Endothelial cell of umbilical vein (primary cell): ENCODE measurements around the gene TNPO1. TPM values are rescaled to one million over a fixed set of nuclear protein-coding genes. Genes with fewer than 3 reads are reported as not detected.

Experiments
- BruUV-seq: library from RNA; stranded (reverse); fragments of 400-500 nt; replicated peaks from 2 replicates; lab custom pipeline; 2021; lab: Mats Ljungman, UMichigan
- CTCF ChIA-PET: fragments of 300-600, 350-600 bp; sonication (Branson Sonifier 250); formaldehyde crosslinking; loops from one replicate; lab custom pipeline; 2021; ENCODE audit warnings: antibody characterized with exemption, inconsistent platforms; lab: Charles Lee
- POLR2A ChIA-PET: fragments of 300-600, 350-600 bp; sonication (Branson Sonifier 250); formaldehyde crosslinking; loops from one replicate; lab custom pipeline; 2021; ENCODE audit warnings: antibody characterized with exemption, inconsistent platforms; lab: Charles Lee
- DNase-seq: peaks from one replicate; pipeline ENCODE4 v3.0.0-alpha.2; 2011; ENCODE audit warnings: low read depth, low spot score
- FAIRE-seq: peaks from 2 replicates; lab custom pipeline; 2011; peaks lifted over from hg19 to GRCh38; lab: Jason Lieb, UNC
- H2AFZ ChIP-seq: 2 replicates; pipeline ENCODE4 v1.6.0; 2012; ENCODE audit warnings: low read depth, low read length, control low read depth, inconsistent platforms
- H3K27ac ChIP-seq: 2 replicates; pipeline ENCODE4 v1.5.1; 2011; ENCODE audit warnings: low read depth, mild to moderate bottlenecking, control low read depth, low read length, moderate library complexity; ENCODE audit not compliant: insufficient read depth
- H3K27me3 ChIP-seq, 2 experiments: 2 replicates each; pipeline versions ENCODE4 v1.6.0 to v1.6.1; 2011; ENCODE audit warnings: low read length in 2 of 2, mixed read lengths in 1 of 2; ENCODE audit not compliant: control insufficient read depth in 2 of 2, insufficient read depth in 2 of 2
- H3K36me3 ChIP-seq, 2 experiments: 2 replicates in 1 of 2; 3 replicates in 1 of 2; pipeline ENCODE4 v1.5.1; 2011; ENCODE audit warnings: low read length in 2 of 2, mild to moderate bottlenecking in 1 of 2, moderate library complexity in 1 of 2; ENCODE audit not compliant: control insufficient read depth in 2 of 2, insufficient read depth in 2 of 2; ENCODE audit errors: extremely low read depth in 1 of 2
- H3K4me1 ChIP-seq: 3 replicates; pipeline ENCODE4 v1.5.1; 2011; ENCODE audit warnings: mild to moderate bottlenecking, low read length; ENCODE audit not compliant: control insufficient read depth, insufficient read depth; ENCODE audit errors: extremely low read depth
- H3K4me2 ChIP-seq: 2 replicates; pipeline ENCODE4 v1.6.1; 2011; ENCODE audit warnings: low read length, control low read depth, mixed read lengths; ENCODE audit not compliant: insufficient read depth
- H3K4me3 ChIP-seq, 3 experiments: fragments of 200-600 bp in 1 of 3; sonication (generic), shearing (Covaris generic) in 1 of 3; replicated peaks in 1 of 3; 2 replicates each; pipeline ENCODE4 v1.5.1; 2011 to 2016; ENCODE audit warnings: control low read depth in 3 of 3, low read length in 3 of 3, mild to moderate bottlenecking in 2 of 3, inconsistent platforms in 1 of 3, low read depth in 1 of 3, moderate library complexity in 1 of 3; ENCODE audit not compliant: insufficient read depth in 1 of 3
- H3K79me2 ChIP-seq: 2 replicates; pipeline ENCODE4 v1.6.0; 2012; ENCODE audit warnings: low read length, inconsistent platforms; ENCODE audit not compliant: control insufficient read depth, insufficient read depth
- H3K9ac ChIP-seq: replicated peaks from 2 replicates; pipeline ENCODE3; 2011; ENCODE audit warnings: low read length, control low read depth; ENCODE audit not compliant: insufficient read depth; ENCODE audit errors: extremely low read depth
- H3K9me1 ChIP-seq: replicated peaks from 3 replicates; pipeline ENCODE4 v1.6.0; 2011; ENCODE audit warnings: mild to moderate bottlenecking, low read length; ENCODE audit not compliant: control insufficient read depth, insufficient read depth; ENCODE audit errors: extremely low read depth
- H3K9me3 ChIP-seq: replicated peaks from 2 replicates; pipeline ENCODE4 v1.5.1; 2012; ENCODE audit warnings: low read length, inconsistent platforms; ENCODE audit not compliant: control insufficient read depth, insufficient read depth
- H4K20me1 ChIP-seq: replicated peaks from 2 replicates; pipeline ENCODE3; 2011; ENCODE audit warnings: mild to moderate bottlenecking, low read length; ENCODE audit not compliant: control insufficient read depth, insufficient read depth; ENCODE audit errors: extremely low read depth
- EZH2 ChIP-seq: IDR thresholded peaks from 2 replicates; pipeline ENCODE4 v1.6.1; 2012; ENCODE audit warnings: borderline replicate concordance, low read depth, mild to moderate bottlenecking, moderate library complexity, low read length, inconsistent platforms; ENCODE audit not compliant: severe bottlenecking
- FOS ChIP-seq: IDR thresholded peaks from 2 replicates; pipeline ENCODE4 v1.6.1; 2011; ENCODE audit warnings: mild to moderate bottlenecking, low read length, moderate library complexity, borderline replicate concordance; ENCODE audit not compliant: insufficient read depth
- GATA2 ChIP-seq: IDR thresholded peaks from 2 replicates; pipeline ENCODE4 v1.7.0; 2011; ENCODE audit warnings: low read depth, mild to moderate bottlenecking, moderate library complexity, mixed read lengths, low read length; ENCODE audit not compliant: insufficient read length, insufficient read depth
- JUN ChIP-seq: IDR thresholded peaks from 2 replicates; pipeline ENCODE4 v1.6.1; 2011; ENCODE audit warnings: borderline replicate concordance, low read depth; ENCODE audit not compliant: insufficient read length, insufficient read depth
- MYC ChIP-seq: IDR thresholded peaks from one replicate; pipeline ENCODE4 v1.6.1; 2011; ENCODE audit warnings: mild to moderate bottlenecking, low read depth, low read length
- POLR2A ChIP-seq: IDR thresholded peaks from 2 replicates; pipeline ENCODE4 v1.6.1; 2012; ENCODE audit warnings: low read depth, mild to moderate bottlenecking, control low read depth, low read length
- POLR2AphosphoS5 ChIP-seq: IDR thresholded peaks from 2 replicates; pipeline ENCODE4 v1.6.1; 2012; ENCODE audit warnings: low read depth, mild to moderate bottlenecking, control low read depth, low read length, moderate library complexity; ENCODE audit not compliant: insufficient read depth
- dilution Hi-C: fragments of 300-500 bp; cut with MboI; formaldehyde crosslinking; loops from one replicate; pipeline ENCODE4 v1.15.0; 2019; ENCODE audit warnings: low sequenced_read_pairs; ENCODE audit not compliant: extremely low pct_ligation_motif_present
- intact Hi-C: fragments of 100-400 bp; cut with micrococcal nuclease; formaldehyde crosslinking; loops from one replicate; pipeline ENCODE4 v1.10.0; 2022
- polyA plus RNA-seq, 4 experiments: library from polyadenylated mRNA; depleted of rRNA in 3 of 4; stranded (reverse) in 3 of 4; unstranded in 1 of 4; fragments of >200 nt; gene quantifications; 2 replicates each; pipeline versions ENCODE4 v1.2.1 to v1.2.3, GENCODE V29; 2011 to 2012; ENCODE audit warnings: missing spikeins in 1 of 4
- total RNA-seq: library from RNA; stranded (reverse); gene quantifications from 2 replicates; pipeline ENCODE4 v1.2.3, GENCODE V29; 2021
- TF ChIP-seq, protein P1 (sequence below), 2 donors: IDR thresholded peaks; 1 replicate in 1 of 2; 2 replicates in 1 of 2; pipeline ENCODE4 v1.5.1; 2011; ENCODE audit warnings: low read length in 2 of 2, mild to moderate bottlenecking in 2 of 2, moderate library complexity in 2 of 2, control low read depth in 1 of 2, inconsistent platforms in 1 of 2, low read depth in 1 of 2; ENCODE audit not compliant: insufficient read depth in 1 of 2; ENCODE audit errors: extremely low read depth in 1 of 2
- TF ChIP-seq, protein P2 (sequence below): IDR thresholded peaks from 2 replicates; pipeline ENCODE4 v1.6.1; 2011; ENCODE audit not compliant: insufficient read depth, insufficient read length

Gene TNPO1
- total and polyA plus RNA-seq, 2 donors (not counting 3 experiments of a cell fraction or from before 2014, with no cell fraction given): 65.6 to 298 TPM

- dilution Hi-C loops: no loop called here
- H3K27ac ChIP-seq: no peak overlapping the region
- H3K36me3 ChIP-seq: no peaks in the 10 kb centered on the region
- no peaks in the 10 kb centered on the region for H3K79me2 ChIP-seq
- H3K4me2 ChIP-seq: no peak overlapping the region
- H3K9me1 ChIP-seq: no peaks in the 10 kb centered on the region
- H3K27me3 ChIP-seq: no peaks in the 10 kb centered on the region
- CTCF ChIA-PET: no interaction called here
- TF ChIP-seq MYC (no peak), GATA2 (no peak), EZH2 (no peak)
- DNase-seq: no peak
- no peaks in the 10 kb centered on the region for H3K9me3 ChIP-seq
- H4K20me1 ChIP-seq: no peaks in the 10 kb centered on the region
- BruUV-seq: no TSS peak
- POLR2A ChIA-PET: no interaction called here
- FAIRE-seq: no peak
- H3K4me3 ChIP-seq: no peak overlapping the region
- H3K9ac ChIP-seq: no peak overlapping the region
- intact Hi-C loops: no loop called here
- no peak overlapping the region for H2AFZ ChIP-seq
- H3K4me1 ChIP-seq: peaks cover 17% of the 10 kb centered on the region
Measured at GRCh38 chr5:72936893-72937292, 120.4 kb downstream of the TNPO1 start.

DNA sequence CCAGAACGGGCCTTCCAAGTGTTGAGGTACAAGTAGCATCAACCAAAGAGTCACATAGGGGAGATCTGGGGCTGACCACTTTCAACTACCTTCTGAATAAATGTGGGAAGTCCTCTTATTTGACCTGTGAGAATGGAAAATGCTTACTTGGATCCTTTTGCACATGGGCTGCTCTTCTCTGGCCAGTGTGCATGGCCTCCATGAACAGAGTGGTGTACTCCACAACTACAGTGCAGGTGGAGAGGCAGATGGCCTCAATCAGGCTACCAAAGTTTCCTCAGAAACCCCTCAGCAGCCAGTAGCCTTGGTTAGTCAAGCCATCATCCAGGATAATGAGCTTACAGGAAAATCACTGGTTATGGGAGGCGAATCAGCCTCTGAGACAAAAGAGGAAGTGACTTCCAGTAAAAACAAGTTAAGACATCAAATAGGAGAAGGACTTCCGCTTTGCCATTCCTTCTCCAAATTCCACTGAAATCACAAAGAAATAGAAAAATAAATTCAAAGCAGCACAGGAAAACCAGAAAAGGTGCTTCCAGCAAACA is 121.1 kb downstream of the TNPO1 start:
- Histone ChIP-seq H3K4me2 (peak overlapping the region; percentile 44), H3K36me3 (no peaks in the 10 kb centered on the region), H3K27me3 (no peaks in the 10 kb centered on the region), H2AFZ (peak overlapping the region; percentile 79), H3K9me3 (no peaks in the 10 kb centered on the region), H3K79me2 (no peaks in the 10 kb centered on the region), H4K20me1 (no peaks in the 10 kb centered on the region), H3K27ac (peak overlapping the region; percentile 25), H3K9ac (no peak overlapping the region), H3K4me1 (peaks cover 17% of the 10 kb centered on the region), H3K4me3 (no peak overlapping the region), H3K9me1 (no peaks in the 10 kb centered on the region)
- intact Hi-C loops: no loop called here
- FAIRE-seq (peak; percentile 59), DNase-seq (no peak)
- BruUV-seq: no TSS peak
- POLR2A ChIA-PET: no interaction called here
- CTCF ChIA-PET: interaction anchor here (1.1 kb wide), 1 partner anchor 14 kb away, joined by 3 read pairs; no protein-coding TSS in a partner anchor
- dilution Hi-C loops: no loop called here
- TF ChIP-seq, protein P1, sequence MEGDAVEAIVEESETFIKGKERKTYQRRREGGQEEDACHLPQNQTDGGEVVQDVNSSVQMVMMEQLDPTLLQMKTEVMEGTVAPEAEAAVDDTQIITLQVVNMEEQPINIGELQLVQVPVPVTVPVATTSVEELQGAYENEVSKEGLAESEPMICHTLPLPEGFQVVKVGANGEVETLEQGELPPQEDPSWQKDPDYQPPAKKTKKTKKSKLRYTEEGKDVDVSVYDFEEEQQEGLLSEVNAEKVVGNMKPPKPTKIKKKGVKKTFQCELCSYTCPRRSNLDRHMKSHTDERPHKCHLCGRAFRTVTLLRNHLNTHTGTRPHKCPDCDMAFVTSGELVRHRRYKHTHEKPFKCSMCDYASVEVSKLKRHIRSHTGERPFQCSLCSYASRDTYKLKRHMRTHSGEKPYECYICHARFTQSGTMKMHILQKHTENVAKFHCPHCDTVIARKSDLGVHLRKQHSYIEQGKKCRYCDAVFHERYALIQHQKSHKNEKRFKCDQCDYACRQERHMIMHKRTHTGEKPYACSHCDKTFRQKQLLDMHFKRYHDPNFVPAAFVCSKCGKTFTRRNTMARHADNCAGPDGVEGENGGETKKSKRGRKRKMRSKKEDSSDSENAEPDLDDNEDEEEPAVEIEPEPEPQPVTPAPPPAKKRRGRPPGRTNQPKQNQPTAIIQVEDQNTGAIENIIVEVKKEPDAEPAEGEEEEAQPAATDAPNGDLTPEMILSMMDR (IDR thresholded peaks at IDR 0.05; ENCODE audit: extremely low read depth in 1 of 2, insufficient read depth in 1 of 2, low read depth in 1 of 2, low read length in 2 of 2): no peak
- TF ChIP-seq FOS (no peak), MYC (no peak), POLR2A (no peak), EZH2 (no peak), JUN (no peak), POLR2AphosphoS5 (no peak), GATA2 (no peak)
- TF ChIP-seq, protein P2, sequence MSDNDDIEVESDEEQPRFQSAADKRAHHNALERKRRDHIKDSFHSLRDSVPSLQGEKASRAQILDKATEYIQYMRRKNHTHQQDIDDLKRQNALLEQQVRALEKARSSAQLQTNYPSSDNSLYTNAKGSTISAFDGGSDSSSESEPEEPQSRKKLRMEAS: no peak
